IMR-90 (cell line): ENCODE results near the gene OR9A4. TPM values are rescaled to one million over a fixed set of nuclear protein-coding genes. Genes with fewer than 3 reads are reported as not detected.

Experiments
- polyA plus RNA-seq, 3 experiments: library from polyadenylated mRNA; depleted of rRNA; stranded (reverse); fragments of >200 nt; gene quantifications; 2 replicates each; pipeline ENCODE4 v1.2.3, GENCODE V29; 2012; ENCODE audit warnings: low replicate concordance in 1 of 3
- total RNA-seq: library from RNA; depleted of rRNA; stranded (reverse); fragments of >200 nt; gene quantifications from 2 replicates; pipeline ENCODE4 v1.2.3, GENCODE V29; 2012; rRNA removed

OR9A4 gene
- total and polyA plus RNA-seq, 2 of the 4 experiments (the other 2 are of a cell fraction): not detected

Other genes with a start within 250 kb of the OR9A4 start
- 5.0 TPM in 2 replicates for gene DENND11, start 214.2 kb upstream of the OR9A4 start, total RNA-seq
- 2.2 and 2.9 TPM in 2 replicates for gene DENND11, start 214.2 kb upstream of the OR9A4 start, polyA plus RNA-seq (2012; rRNA removed)
- not detected in 2 replicates for gene WEE2, start 208.0 kb upstream of the OR9A4 start, total RNA-seq
- not detected in 2 replicates for gene WEE2, start 208.0 kb upstream of the OR9A4 start, polyA plus RNA-seq (2012; rRNA removed)
- 204 and 234 TPM in 2 replicates for gene SSBP1, start 178.0 kb upstream of the OR9A4 start, total RNA-seq
- 138 and 158 TPM in 2 replicates for gene SSBP1, start 178.0 kb upstream of the OR9A4 start, polyA plus RNA-seq (2012; rRNA removed)
- gene TAS2R3, start 152.3 kb upstream of the OR9A4 start, total RNA-seq: 0.28 and 0.72 TPM in 2 replicates
- gene TAS2R3, start 152.3 kb upstream of the OR9A4 start, polyA plus RNA-seq (2012; rRNA removed): not detected in 2 replicates
- 0.18 and 0.28 TPM in 2 replicates for gene TAS2R4, start 139.7 kb upstream of the OR9A4 start, total RNA-seq
- gene TAS2R4, start 139.7 kb upstream of the OR9A4 start, polyA plus RNA-seq (2012; rRNA removed): 0.09 and 0.14 TPM in 2 replicates
- under 0.01 and 0.36 TPM in 2 replicates for gene TAS2R5, start 126.2 kb upstream of the OR9A4 start, total RNA-seq
- 0.32 and 0.33 TPM in 2 replicates for gene TAS2R5, start 126.2 kb upstream of the OR9A4 start, polyA plus RNA-seq (2012; rRNA removed)
- not detected in 2 replicates for gene PRSS37, start 74.9 kb upstream of the OR9A4 start, total RNA-seq
- not detected in 2 replicates for gene PRSS37, start 74.9 kb upstream of the OR9A4 start, polyA plus RNA-seq (2012; rRNA removed)
- not detected in 2 replicates for gene CLEC5A, start 30.6 kb downstream of the OR9A4 start, total RNA-seq
- gene CLEC5A, start 30.6 kb downstream of the OR9A4 start, polyA plus RNA-seq (2012; rRNA removed): not detected in 2 replicates
- gene TAS2R38, start 57.4 kb downstream of the OR9A4 start, total RNA-seq: not detected in 2 replicates
- gene TAS2R38, start 57.4 kb downstream of the OR9A4 start, polyA plus RNA-seq (2012; rRNA removed): not detected in 2 replicates
- not detected in 2 replicates for gene MGAM, start 79.5 kb downstream of the OR9A4 start, total RNA-seq
- not detected in 2 replicates for gene MGAM, start 79.5 kb downstream of the OR9A4 start, polyA plus RNA-seq (2012; rRNA removed)
- not detected in 2 replicates for gene MGAM2, start 195.3 kb downstream of the OR9A4 start, total RNA-seq
- not detected in 2 replicates for gene MGAM2, start 195.3 kb downstream of the OR9A4 start, polyA plus RNA-seq (2012; rRNA removed)